Ectodermal cell (in vitro differentiated cells): Measurements from ENCODE around the gene OCIAD2.
"Not testable (repeated sequence)": the region's sequence is repeated elsewhere in the genome, so short reads cannot be mapped to it uniquely, and the experiment has no call there.

Source experiments
- H3K27ac ChIP-seq: 2 replicates; pipeline ENCODE4 v1.7.0; 2013; ENCODE audit warnings: mild to moderate bottlenecking, low read depth, low read length; ENCODE audit not compliant: insufficient read depth, poor library complexity, severe bottlenecking
- H3K27me3 ChIP-seq: 2 replicates; pipeline ENCODE4 v1.7.0; 2013; ENCODE audit warnings: mild to moderate bottlenecking, low read length; ENCODE audit not compliant: insufficient read depth, control insufficient read depth, poor library complexity, severe bottlenecking
- H3K36me3 ChIP-seq: one replicate; pipeline ENCODE4 v1.7.0; 2013; ENCODE audit warnings: low read length; ENCODE audit not compliant: control insufficient read depth, insufficient read depth
- H3K4me1 ChIP-seq: one replicate; pipeline ENCODE4 v1.7.0; 2013; ENCODE audit warnings: low read length; ENCODE audit not compliant: control insufficient read depth, insufficient read depth
- H3K4me3 ChIP-seq: 2 replicates; pipeline ENCODE4 v1.7.0; 2013; ENCODE audit warnings: low read depth, low read length, control low read depth; ENCODE audit not compliant: insufficient read depth
- H3K9me3 ChIP-seq: 2 replicates; pipeline ENCODE4 v1.7.0; 2013; ENCODE audit warnings: mild to moderate bottlenecking, low read length, moderate library complexity; ENCODE audit not compliant: control insufficient read depth
- WGBS, 2 experiments: methylation state at CpG; one replicate each; pipeline ENCODE4 v1.1.7; 2013; ENCODE audit warnings: missing lambda C conversion rate in 2 of 2; 5-methylcytosine and 5-hydroxymethylcytosine counted together

Gene OCIAD2

GRCh38 chr4:48896845-48897244 lies 9.7 kb downstream of the OCIAD2 start:
- H3K9me3 ChIP-seq: no peaks in the 10 kb centered on the region
- WGBS, 2 experiments: 91 to 94% methylated on average over 3 of the region's 3 CpGs
- H3K27me3 ChIP-seq: no peaks in the 10 kb centered on the region
- no peak overlapping the region for H3K4me3 ChIP-seq
- no peaks in the 10 kb centered on the region for H3K4me1 ChIP-seq
- H3K36me3 ChIP-seq: no peaks in the 10 kb centered on the region
- no peak overlapping the region for H3K27ac ChIP-seq

- H3K4me3 ChIP-seq: no peak overlapping the region
- no peaks in the 10 kb centered on the region for H3K4me1 ChIP-seq
- H3K27ac ChIP-seq: no peak overlapping the region
- no peaks in the 10 kb centered on the region for H3K36me3 ChIP-seq
- H3K27me3 ChIP-seq: no peaks in the 10 kb centered on the region
- H3K9me3 ChIP-seq: no peaks in the 10 kb centered on the region
Measured at GRCh38 chr4:48891028-48891619, 15.4 kb downstream of the OCIAD2 start.

GRCh38 chr4:48889750-48890149 lies 16.8 kb downstream of the OCIAD2 start:
- H3K9me3 ChIP-seq, H3K27me3 ChIP-seq: not testable (repeated sequence)

GRCh38 chr4:48881646-48882045 lies 24.9 kb downstream of the OCIAD2 start:
- not testable (repeated sequence) for H3K36me3 ChIP-seq, H3K9me3 ChIP-seq, H3K27me3 ChIP-seq, H3K4me1 ChIP-seq, H3K4me3 ChIP-seq, H3K27ac ChIP-seq
- WGBS, 2 experiments: 88 to 89% methylated on average over 3 of the region's 3 CpGs

More at GRCh38 chr4:48889750-48890149, 16.8 kb downstream of the OCIAD2 start:
- H3K4me1 ChIP-seq, H3K4me3 ChIP-seq, H3K36me3 ChIP-seq, H3K27ac ChIP-seq: not testable (repeated sequence)
- 94 to 97% methylated on average over 3 of the region's 3 CpGs for WGBS, 2 experiments

GRCh38 chr4:48879561-48880442 lies 26.8 kb downstream of the OCIAD2 start:
- WGBS, 2 experiments: 70 to 73% methylated on average over 9 of the region's 9 CpGs

GRCh38 chr4:48877827-48878535 lies 28.6 kb downstream of the OCIAD2 start:
- no peak overlapping the region for H3K4me3 ChIP-seq
- 88 to 100% methylated on average over 1 of the region's 1 CpG for WGBS, 2 experiments
- H3K36me3 ChIP-seq: no peaks in the 10 kb centered on the region
- H3K4me1 ChIP-seq: no peaks in the 10 kb centered on the region
- H3K9me3 ChIP-seq: no peaks in the 10 kb centered on the region
- no peaks in the 10 kb centered on the region for H3K27me3 ChIP-seq
- no peak overlapping the region for H3K27ac ChIP-seq

More at GRCh38 chr4:48879561-48880442, 26.8 kb downstream of the OCIAD2 start:
- Histone ChIP-seq H3K4me3 (no peak overlapping the region), H3K9me3 (no peaks in the 10 kb centered on the region), H3K27ac (no peak overlapping the region), H3K36me3 (no peaks in the 10 kb centered on the region), H3K4me1 (no peaks in the 10 kb centered on the region), H3K27me3 (no peaks in the 10 kb centered on the region)

- H3K27ac ChIP-seq, H3K27me3 ChIP-seq, H3K36me3 ChIP-seq, H3K4me3 ChIP-seq, H3K9me3 ChIP-seq, H3K4me1 ChIP-seq: not testable (repeated sequence)
- 89 to 96% methylated on average over 4 of the region's 4 CpGs for WGBS, 2 experiments
Measured at GRCh38 chr4:48864696-48865095, 41.9 kb downstream of the OCIAD2 start.

GRCh38 chr4:48863728-48864127 lies 42.8 kb downstream of the OCIAD2 start:
- no peaks in the 10 kb centered on the region for H3K4me1 ChIP-seq
- H3K9me3 ChIP-seq: no peaks in the 10 kb centered on the region
- no peak overlapping the region for H3K4me3 ChIP-seq
- WGBS, 2 experiments: 95 to 96% methylated on average over 4 of the region's 4 CpGs
- H3K36me3 ChIP-seq: no peaks in the 10 kb centered on the region
- H3K27me3 ChIP-seq: no peaks in the 10 kb centered on the region
- H3K27ac ChIP-seq: no peak overlapping the region

- no peaks in the 10 kb centered on the region for H3K9me3 ChIP-seq
- H3K4me3 ChIP-seq: no peak overlapping the region
- no peak overlapping the region for H3K27ac ChIP-seq
- H3K36me3 ChIP-seq: no peaks in the 10 kb centered on the region
- no peaks in the 10 kb centered on the region for H3K4me1 ChIP-seq
- 75 to 88% methylated on average over 1 of the region's 1 CpG for WGBS, 2 experiments
- no peaks in the 10 kb centered on the region for H3K27me3 ChIP-seq
Measured at GRCh38 chr4:48862661-48863060, 43.9 kb downstream of the OCIAD2 start.

GRCh38 chr4:48862038-48862437 lies 44.5 kb downstream of the OCIAD2 start:
- Histone ChIP-seq H3K36me3 (no peaks in the 10 kb centered on the region), H3K27me3 (no peaks in the 10 kb centered on the region), H3K4me3 (no peak overlapping the region), H3K4me1 (no peaks in the 10 kb centered on the region), H3K9me3 (no peaks in the 10 kb centered on the region), H3K27ac (no peak overlapping the region)
- WGBS, 2 experiments: 89 to 97% methylated on average over 3 of the region's 3 CpGs
